ENCODE data around the gene CLTB. TPM values are rescaled to one million over a fixed set of nuclear protein-coding genes. Genes with fewer than 3 reads are reported as not detected.

CLTB gene
- total and polyA plus RNA-seq, 2 of the 13 experiments (the other 11 are each of a cell fraction or from before 2014, with no cell fraction given), result 23.3 to 33.8 TPM

DNA sequence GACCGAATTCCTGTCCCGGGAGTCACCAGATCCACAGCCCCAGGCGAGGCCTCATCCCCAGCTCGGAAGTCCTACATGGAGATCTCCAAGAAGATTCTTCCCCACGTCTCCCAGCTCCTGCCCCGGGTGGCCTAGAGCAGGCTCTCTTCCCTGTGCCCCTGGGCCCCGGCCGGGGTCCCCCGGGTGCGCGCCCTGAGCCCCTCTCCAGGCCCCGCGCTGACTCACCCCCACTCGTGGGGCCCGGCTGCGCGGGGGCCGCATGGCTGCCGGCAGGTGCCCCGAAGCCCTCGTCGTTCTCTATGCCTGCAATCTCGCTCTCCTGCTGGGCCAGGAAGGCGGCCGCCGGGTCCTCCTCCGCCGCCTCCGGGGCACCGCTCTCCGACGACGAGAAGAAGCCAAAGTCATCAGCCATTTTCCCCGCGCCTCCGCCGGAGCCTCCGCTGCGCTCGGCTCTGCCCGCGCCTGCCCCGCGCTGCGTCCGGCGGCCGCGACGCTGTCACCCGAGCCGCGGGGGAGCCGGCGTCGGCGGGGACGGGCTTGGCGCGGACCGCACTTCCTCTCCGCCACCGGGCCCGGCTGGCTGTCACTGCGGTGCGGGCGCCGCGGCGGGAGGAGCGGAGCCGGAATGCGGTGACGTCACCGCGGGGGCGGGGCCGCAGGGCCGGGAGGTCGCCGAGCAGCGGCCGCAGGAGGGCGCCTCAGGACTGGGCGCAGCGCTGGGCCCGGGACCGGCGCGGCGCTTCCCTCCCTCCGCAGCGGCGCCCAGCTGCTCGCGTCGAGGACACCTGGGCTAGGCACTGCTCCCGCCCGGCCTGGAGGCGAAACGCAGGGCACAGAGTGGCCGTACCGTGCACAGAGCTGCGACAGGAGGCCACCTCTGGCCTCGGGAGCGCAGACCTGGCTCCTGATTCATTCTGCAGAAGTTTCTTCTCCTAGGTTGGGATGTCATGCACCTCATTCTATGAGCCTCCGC, at the start of gene CLTB (continued):
- TF ChIP-seq, protein P1, sequence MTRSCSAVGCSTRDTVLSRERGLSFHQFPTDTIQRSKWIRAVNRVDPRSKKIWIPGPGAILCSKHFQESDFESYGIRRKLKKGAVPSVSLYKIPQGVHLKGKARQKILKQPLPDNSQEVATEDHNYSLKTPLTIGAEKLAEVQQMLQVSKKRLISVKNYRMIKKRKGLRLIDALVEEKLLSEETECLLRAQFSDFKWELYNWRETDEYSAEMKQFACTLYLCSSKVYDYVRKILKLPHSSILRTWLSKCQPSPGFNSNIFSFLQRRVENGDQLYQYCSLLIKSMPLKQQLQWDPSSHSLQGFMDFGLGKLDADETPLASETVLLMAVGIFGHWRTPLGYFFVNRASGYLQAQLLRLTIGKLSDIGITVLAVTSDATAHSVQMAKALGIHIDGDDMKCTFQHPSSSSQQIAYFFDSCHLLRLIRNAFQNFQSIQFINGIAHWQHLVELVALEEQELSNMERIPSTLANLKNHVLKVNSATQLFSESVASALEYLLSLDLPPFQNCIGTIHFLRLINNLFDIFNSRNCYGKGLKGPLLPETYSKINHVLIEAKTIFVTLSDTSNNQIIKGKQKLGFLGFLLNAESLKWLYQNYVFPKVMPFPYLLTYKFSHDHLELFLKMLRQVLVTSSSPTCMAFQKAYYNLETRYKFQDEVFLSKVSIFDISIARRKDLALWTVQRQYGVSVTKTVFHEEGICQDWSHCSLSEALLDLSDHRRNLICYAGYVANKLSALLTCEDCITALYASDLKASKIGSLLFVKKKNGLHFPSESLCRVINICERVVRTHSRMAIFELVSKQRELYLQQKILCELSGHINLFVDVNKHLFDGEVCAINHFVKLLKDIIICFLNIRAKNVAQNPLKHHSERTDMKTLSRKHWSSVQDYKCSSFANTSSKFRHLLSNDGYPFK (CRISPR knock-in tag; IDR thresholded peaks at IDR 0.05; ENCODE audit: borderline replicate concordance), result no peak
- no peak for TF ChIP-seq RBAK (CRISPR knock-in tag; IDR thresholded peaks at IDR 0.05)
- TF ChIP-seq, protein P2, sequence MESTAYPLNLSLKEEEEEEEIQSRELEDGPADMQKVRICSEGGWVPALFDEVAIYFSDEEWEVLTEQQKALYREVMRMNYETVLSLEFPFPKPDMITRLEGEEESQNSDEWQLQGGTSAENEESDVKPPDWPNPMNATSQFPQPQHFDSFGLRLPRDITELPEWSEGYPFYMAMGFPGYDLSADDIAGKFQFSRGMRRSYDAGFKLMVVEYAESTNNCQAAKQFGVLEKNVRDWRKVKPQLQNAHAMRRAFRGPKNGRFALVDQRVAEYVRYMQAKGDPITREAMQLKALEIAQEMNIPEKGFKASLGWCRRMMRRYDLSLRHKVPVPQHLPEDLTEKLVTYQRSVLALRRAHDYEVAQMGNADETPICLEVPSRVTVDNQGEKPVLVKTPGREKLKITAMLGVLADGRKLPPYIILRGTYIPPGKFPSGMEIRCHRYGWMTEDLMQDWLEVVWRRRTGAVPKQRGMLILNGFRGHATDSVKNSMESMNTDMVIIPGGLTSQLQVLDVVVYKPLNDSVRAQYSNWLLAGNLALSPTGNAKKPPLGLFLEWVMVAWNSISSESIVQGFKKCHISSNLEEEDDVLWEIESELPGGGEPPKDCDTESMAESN (CRISPR knock-in tag; conservative IDR thresholded peaks at IDR 0.05), result 0 out of 2 replicates have a peak, but pooled peaks have one; percentile 74
- TF ChIP-seq CAMTA2 (CRISPR knock-in tag; IDR thresholded peaks at IDR 0.05; ENCODE audit: borderline replicate concordance), result no peak
- TF ChIP-seq, protein P3, sequence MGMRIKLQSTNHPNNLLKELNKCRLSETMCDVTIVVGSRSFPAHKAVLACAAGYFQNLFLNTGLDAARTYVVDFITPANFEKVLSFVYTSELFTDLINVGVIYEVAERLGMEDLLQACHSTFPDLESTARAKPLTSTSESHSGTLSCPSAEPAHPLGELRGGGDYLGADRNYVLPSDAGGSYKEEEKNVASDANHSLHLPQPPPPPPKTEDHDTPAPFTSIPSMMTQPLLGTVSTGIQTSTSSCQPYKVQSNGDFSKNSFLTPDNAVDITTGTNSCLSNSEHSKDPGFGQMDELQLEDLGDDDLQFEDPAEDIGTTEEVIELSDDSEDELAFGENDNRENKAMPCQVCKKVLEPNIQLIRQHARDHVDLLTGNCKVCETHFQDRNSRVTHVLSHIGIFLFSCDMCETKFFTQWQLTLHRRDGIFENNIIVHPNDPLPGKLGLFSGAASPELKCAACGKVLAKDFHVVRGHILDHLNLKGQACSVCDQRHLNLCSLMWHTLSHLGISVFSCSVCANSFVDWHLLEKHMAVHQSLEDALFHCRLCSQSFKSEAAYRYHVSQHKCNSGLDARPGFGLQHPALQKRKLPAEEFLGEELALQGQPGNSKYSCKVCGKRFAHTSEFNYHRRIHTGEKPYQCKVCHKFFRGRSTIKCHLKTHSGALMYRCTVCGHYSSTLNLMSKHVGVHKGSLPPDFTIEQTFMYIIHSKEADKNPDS (CRISPR knock-in tag; IDR thresholded peaks at IDR 0.05), result no peak
- TF ChIP-seq, protein P4, sequence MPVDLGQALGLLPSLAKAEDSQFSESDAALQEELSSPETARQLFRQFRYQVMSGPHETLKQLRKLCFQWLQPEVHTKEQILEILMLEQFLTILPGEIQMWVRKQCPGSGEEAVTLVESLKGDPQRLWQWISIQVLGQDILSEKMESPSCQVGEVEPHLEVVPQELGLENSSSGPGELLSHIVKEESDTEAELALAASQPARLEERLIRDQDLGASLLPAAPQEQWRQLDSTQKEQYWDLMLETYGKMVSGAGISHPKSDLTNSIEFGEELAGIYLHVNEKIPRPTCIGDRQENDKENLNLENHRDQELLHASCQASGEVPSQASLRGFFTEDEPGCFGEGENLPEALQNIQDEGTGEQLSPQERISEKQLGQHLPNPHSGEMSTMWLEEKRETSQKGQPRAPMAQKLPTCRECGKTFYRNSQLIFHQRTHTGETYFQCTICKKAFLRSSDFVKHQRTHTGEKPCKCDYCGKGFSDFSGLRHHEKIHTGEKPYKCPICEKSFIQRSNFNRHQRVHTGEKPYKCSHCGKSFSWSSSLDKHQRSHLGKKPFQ (CRISPR knock-in tag; IDR thresholded peaks at IDR 0.05; ENCODE audit: insufficient replicate concordance), result peak; percentile 53
- peak; percentile 3; the same call in 1 of the 2 replicates for TF ChIP-seq SMC3 (IDR thresholded peaks at IDR 0.05; ENCODE audit: low read length)
- TF ChIP-seq, protein P5, sequence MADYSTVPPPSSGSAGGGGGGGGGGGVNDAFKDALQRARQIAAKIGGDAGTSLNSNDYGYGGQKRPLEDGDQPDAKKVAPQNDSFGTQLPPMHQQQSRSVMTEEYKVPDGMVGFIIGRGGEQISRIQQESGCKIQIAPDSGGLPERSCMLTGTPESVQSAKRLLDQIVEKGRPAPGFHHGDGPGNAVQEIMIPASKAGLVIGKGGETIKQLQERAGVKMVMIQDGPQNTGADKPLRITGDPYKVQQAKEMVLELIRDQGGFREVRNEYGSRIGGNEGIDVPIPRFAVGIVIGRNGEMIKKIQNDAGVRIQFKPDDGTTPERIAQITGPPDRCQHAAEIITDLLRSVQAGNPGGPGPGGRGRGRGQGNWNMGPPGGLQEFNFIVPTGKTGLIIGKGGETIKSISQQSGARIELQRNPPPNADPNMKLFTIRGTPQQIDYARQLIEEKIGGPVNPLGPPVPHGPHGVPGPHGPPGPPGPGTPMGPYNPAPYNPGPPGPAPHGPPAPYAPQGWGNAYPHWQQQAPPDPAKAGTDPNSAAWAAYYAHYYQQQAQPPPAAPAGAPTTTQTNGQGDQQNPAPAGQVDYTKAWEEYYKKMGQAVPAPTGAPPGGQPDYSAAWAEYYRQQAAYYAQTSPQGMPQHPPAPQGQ (CRISPR knock-in tag; IDR thresholded peaks at IDR 0.05; ENCODE audit: borderline replicate concordance), result no peak
- TF ChIP-seq BORCS8-MEF2B (CRISPR knock-in tag; IDR thresholded peaks at IDR 0.05), result no peak
- no peak for TF ChIP-seq NKX3-1 (CRISPR knock-in tag; IDR thresholded peaks at IDR 0.05)

All from HepG2 (cell line).